Tibial artery (tissue), 4 donors: ENCODE results near the gene PRIM2.
A peak's percentile ranks its signal among the peaks of the same experiment; 100 is the strongest.
"Not testable (repeated sequence)": the region's sequence is repeated elsewhere in the genome, so short reads cannot be mapped to it uniquely, and the experiment has no call there.

ENCODE experiments used
- DNase-seq, 2 donors: peaks; one replicate each; pipeline ENCODE4 v3.0.0-alpha.2; 2019
- H3K27ac ChIP-seq, 2 donors: fragments of 200-600 bp; sonication (generic) in 1 of 2; 1 replicate in 1 of 2; 2 replicates in 1 of 2; pipeline ENCODE4 v1.5.1; 2018 to 2019; ENCODE audit warnings: mild to moderate bottlenecking in 1 of 2
- H3K27me3 ChIP-seq, 2 donors: fragments of 200-600 bp; sonication (generic) in 1 of 2; one replicate each; pipeline versions ENCODE4 v1.5.1 to v1.6.0; 2016 to 2019
- H3K36me3 ChIP-seq, 3 donors: fragments of 200-600 bp; sonication (generic) in 2 of 3; one replicate each; pipeline ENCODE4 v1.5.1; 2016 to 2019; ENCODE audit warnings: mild to moderate bottlenecking in 2 of 3
- H3K4me1 ChIP-seq, 4 donors: fragments of 200-600 bp; sonication (generic) in 2 of 4; 1 replicate in 3 of 4; 2 replicates in 1 of 4; pipeline ENCODE4 v1.5.1; 2016 to 2019
- H3K4me3 ChIP-seq, 2 donors: fragments of 200-600 bp; sonication (generic) in 1 of 2; 1 replicate in 1 of 2; 2 replicates in 1 of 2; pipeline ENCODE4 v1.5.1; 2018 to 2019; ENCODE audit warnings: mild to moderate bottlenecking in 2 of 2
- H3K9me3 ChIP-seq, 3 donors: fragments of 200-600 bp; sonication (generic) in 1 of 3; one replicate each; pipeline ENCODE4 v1.5.1; 2016 to 2019
- CTCF ChIP-seq, 2 experiments: fragments of 200-600 bp in 1 of 2; fragments of 450-650 bp in 1 of 2; IDR thresholded peaks; one replicate each; pipeline ENCODE4 v1.5.1; 2017 to 2019; ENCODE audit warnings: antibody characterized with exemption in 2 of 2, mild to moderate bottlenecking in 1 of 2, moderate library complexity in 1 of 2
- intact Hi-C: fragments of 100-400 bp; cut with DNase I; formaldehyde crosslinking; loops from one replicate; pipeline ENCODE4 v1.15.0; 2023; ENCODE audit warnings: low total_unique reads

The PRIM2 gene

GRCh38 chr6:57278570-57278969 is 38.9 kb upstream of the PRIM2 start:
- DNase-seq, result no peak
- TF ChIP-seq CTCF (IDR thresholded peaks at IDR 0.05), result no peak
- H3K36me3 ChIP-seq, result no peaks in the 10 kb centered on the region
- H3K27me3 ChIP-seq, result no peaks in the 10 kb centered on the region
- H3K9me3 ChIP-seq, result no peaks in the 10 kb centered on the region
- H3K4me3 ChIP-seq, result no peak overlapping the region
- intact Hi-C loops, result no loop called here
- no peaks in the 10 kb centered on the region for H3K4me1 ChIP-seq
- no peak overlapping the region for H3K27ac ChIP-seq

GRCh38 chr6:57279013-57279412 is 38.4 kb upstream of the PRIM2 start:
- no peak for TF ChIP-seq CTCF (IDR thresholded peaks at IDR 0.05)
- Histone ChIP-seq H3K27ac (no peak overlapping the region), H3K36me3 (no peaks in the 10 kb centered on the region), H3K9me3 (no peaks in the 10 kb centered on the region), H3K4me1 (no peaks in the 10 kb centered on the region), H3K4me3 (no peak overlapping the region), H3K27me3 (no peaks in the 10 kb centered on the region)
- no peak for DNase-seq
- intact Hi-C loops, result no loop called here

GRCh38 chr6:57283106-57283505 is 34.3 kb upstream of the PRIM2 start:
- Histone ChIP-seq H3K4me3 (no peak overlapping the region), H3K27ac (no peak overlapping the region), H3K4me1 (no peaks in the 10 kb centered on the region), H3K9me3 (no peaks in the 10 kb centered on the region), H3K27me3 (no peaks in the 10 kb centered on the region), H3K36me3 (no peaks in the 10 kb centered on the region)
- intact Hi-C loops, result no loop called here
- no peak for TF ChIP-seq CTCF (IDR thresholded peaks at IDR 0.05)
- DNase-seq, result no peak

- intact Hi-C loops, result no loop called here
- Histone ChIP-seq H3K9me3 (no peaks in the 10 kb centered on the region), H3K27me3 (no peaks in the 10 kb centered on the region), H3K36me3 (no peaks in the 10 kb centered on the region), H3K4me3 (no peak overlapping the region), H3K4me1 (no peaks in the 10 kb centered on the region), H3K27ac (no peak overlapping the region)
- no peak for DNase-seq
- no peak for TF ChIP-seq CTCF (IDR thresholded peaks at IDR 0.05)
Observed at GRCh38 chr6:57283911-57284455, 33.4 kb upstream of the PRIM2 start.

GRCh38 chr6:57288136-57288535 is 29.3 kb upstream of the PRIM2 start:
- H3K36me3 ChIP-seq, H3K4me3 ChIP-seq, DNase-seq, H3K27ac ChIP-seq, H3K4me1 ChIP-seq, H3K9me3 ChIP-seq, H3K27me3 ChIP-seq, intact Hi-C loops: not testable (repeated sequence)

- intact Hi-C loops, H3K9me3 ChIP-seq, H3K27me3 ChIP-seq, H3K4me3 ChIP-seq, H3K36me3 ChIP-seq, DNase-seq, H3K27ac ChIP-seq: not testable (repeated sequence)
- H3K4me1 ChIP-seq, result peaks cover 0 to 17% (median 2%) of the 10 kb centered on the region in 4 donors
Observed at GRCh38 chr6:57293472-57293871, 24.0 kb upstream of the PRIM2 start.

GRCh38 chr6:57294862-57295445 is 22.5 kb upstream of the PRIM2 start:
- Histone ChIP-seq H3K9me3 (no peaks in the 10 kb centered on the region), H3K4me1 (peaks cover 0 to 17% (median 2%) of the 10 kb centered on the region in 4 donors), H3K36me3 (no peaks in the 10 kb centered on the region), H3K27ac (peak overlapping the region; percentile 35 to 45), H3K4me3 (no peak overlapping the region), H3K27me3 (no peaks in the 10 kb centered on the region)
- no peak for TF ChIP-seq CTCF (IDR thresholded peaks at IDR 0.05)
- DNase-seq, result peak; percentile 35 to 67
- intact Hi-C loops, result no loop called here
